ENCODE results near the gene MACIR. TPM values are rescaled to one million over a fixed set of nuclear protein-coding genes. Genes with fewer than 3 reads are reported as not detected.
A peak's percentile ranks its signal among the peaks of the same experiment; 100 is the strongest.

The MACIR gene
- total RNA-seq, 1 experiment from 2014 or later, result 12.4 TPM

- Mint-ChIP-seq H3K27ac (no peak overlapping the region), H3K36me3 (peaks cover 11% of the 10 kb centered on the region), H3K9me3 (no peaks in the 10 kb centered on the region), H3K4me3 (no peak overlapping the region), H3K27me3 (ENCODE audit: low read depth) (no peaks in the 10 kb centered on the region), H3K4me1 (peaks cover 27% of the 10 kb centered on the region)
- POLR2A ChIA-PET, result no interaction called here
- ATAC-seq (no peak), DNase-seq (ENCODE audit: low spot score) (no peak)
- CTCF ChIA-PET, result interaction anchor here (1.8 kb wide), 1 partner anchor 245 kb away, joined by 5 read pairs; no protein-coding TSS in a partner anchor
- TF ChIP-seq AFF4 (CRISPR knock-in tag; IDR thresholded peaks at IDR 0.05; ENCODE audit: borderline replicate concordance) (no peak), GTF2I (CRISPR knock-in tag; conservative IDR thresholded peaks at IDR 0.05) (no peak), NR3C1 (CRISPR knock-in tag; conservative IDR thresholded peaks at IDR 0.05; ENCODE audit: low read depth) (no peak)
These were observed 15.4 kb downstream of the MACIR start for GRCh38 chr5:103273952-103274351.

- peaks cover 15% of the 10 kb centered on the region for H3K36me3 Mint-ChIP-seq
- no peak overlapping the region for H3K4me3 Mint-ChIP-seq
- CTCF ChIA-PET, result no interaction called here
- ATAC-seq, result no peak
- H3K27ac Mint-ChIP-seq, result no peak overlapping the region
- no peak for TF ChIP-seq TP53 (CRISPR knock-in tag; IDR thresholded peaks at IDR 0.05)
- no peak for TF ChIP-seq NFYB (CRISPR knock-in tag; conservative IDR thresholded peaks at IDR 0.05; ENCODE audit: low read depth)
- DNase-seq (ENCODE audit: low spot score), result no peak
- no peaks in the 10 kb centered on the region for H3K27me3 Mint-ChIP-seq (ENCODE audit: low read depth)
- H3K4me1 Mint-ChIP-seq, result peaks cover 31% of the 10 kb centered on the region
- POLR2A ChIA-PET, result interaction anchor here (1.1 kb wide), 1 partner anchor 18 kb away, joined by 3 read pairs; the partner anchor contains the start of gene MACIR
- H3K9me3 Mint-ChIP-seq, result peaks cover 4% of the 10 kb centered on the region; the same call in 1 of the 2 replicates
These were observed 17.3 kb downstream of the MACIR start for GRCh38 chr5:103275851-103276250.

GRCh38 chr5:103280967-103281366 is 22.4 kb downstream of the MACIR start:
- DNase-seq (ENCODE audit: low spot score) (no peak), ATAC-seq (peak; percentile 57; the same call in 1 of the 2 replicates)
- TF ChIP-seq HMGXB4 (CRISPR knock-in tag; IDR thresholded peaks at IDR 0.05) (no peak), SP1 (CRISPR knock-in tag; conservative IDR thresholded peaks at IDR 0.05) (no peak), USF2 (CRISPR knock-in tag; IDR thresholded peaks at IDR 0.05) (no peak), PRRX2 (CRISPR knock-in tag; IDR thresholded peaks at IDR 0.05) (no peak), GTF2I (CRISPR knock-in tag; conservative IDR thresholded peaks at IDR 0.05) (no peak), EMX1 (CRISPR knock-in tag; IDR thresholded peaks at IDR 0.05) (no peak), TP53 (CRISPR knock-in tag; IDR thresholded peaks at IDR 0.05) (no peak), ZNF138 (CRISPR knock-in tag; conservative IDR thresholded peaks at IDR 0.05) (no peak), MAX (CRISPR knock-in tag; IDR thresholded peaks at IDR 0.05) (no peak), RELA (CRISPR knock-in tag; IDR thresholded peaks at IDR 0.05; ENCODE audit: borderline replicate concordance) (no peak), ZNF263 (CRISPR knock-in tag; IDR thresholded peaks at IDR 0.05; ENCODE audit: low read depth) (no peak), ETV6 (CRISPR knock-in tag; IDR thresholded peaks at IDR 0.05) (no peak)
- POLR2A ChIA-PET, result no interaction called here
- H3K4me3 Mint-ChIP-seq, result no peak overlapping the region
- H3K27ac Mint-ChIP-seq, result no peak overlapping the region
- H3K27me3 Mint-ChIP-seq (ENCODE audit: low read depth), result no peaks in the 10 kb centered on the region
- peaks cover 4% of the 10 kb centered on the region; the same call in 1 of the 2 replicates for H3K4me1 Mint-ChIP-seq
- CTCF ChIA-PET, result interaction anchor here (1.0 to 1.4 kb wide), 3 partner anchors 16 to 49 kb away, joined by 3 to 4 read pairs (median 4); no protein-coding TSS in a partner anchor
- peaks cover 9% of the 10 kb centered on the region for H3K36me3 Mint-ChIP-seq
- peaks cover 4% of the 10 kb centered on the region; the same call in 1 of the 2 replicates for H3K9me3 Mint-ChIP-seq
